ENCODE measurements around the gene PROM1.

PROM1 gene

DNA sequence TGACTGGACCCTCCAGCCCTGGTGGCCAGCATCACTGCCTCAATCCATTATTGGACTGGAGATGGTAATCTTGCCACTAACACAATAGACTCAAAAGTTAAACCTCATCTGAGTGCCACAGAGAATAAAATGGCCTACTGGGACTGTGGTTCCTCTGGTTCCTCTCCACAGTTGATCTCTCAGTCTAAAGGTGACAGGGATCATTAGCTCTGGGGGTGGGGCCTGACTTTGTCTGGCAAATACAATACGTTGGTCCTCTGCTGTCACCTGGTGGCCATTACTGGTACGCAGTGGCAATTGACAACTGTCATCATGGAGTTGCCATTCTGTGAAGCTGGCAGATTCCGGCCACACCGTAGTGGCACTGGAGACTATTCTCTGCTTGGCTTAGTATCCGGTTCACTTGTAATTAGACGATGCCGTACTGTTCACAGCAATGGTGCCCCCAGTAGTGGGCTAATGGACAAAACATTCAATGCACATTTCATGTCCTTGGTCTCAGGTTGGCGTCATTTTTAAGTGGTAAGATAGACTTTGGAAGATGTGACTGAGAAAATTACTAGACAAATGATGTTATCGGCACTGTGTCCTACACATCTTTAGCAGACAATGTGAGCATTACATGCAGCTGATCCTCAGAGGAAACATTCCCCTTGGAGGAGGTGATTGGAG, 127.5 kb downstream of the PROM1 start:
- Histone ChIP-seq H2AFZ (ENCODE audit: low read depth, low read length, severe bottlenecking) (no peak overlapping the region), H3K9ac (ENCODE audit: low read length) (no peak overlapping the region), H3K36me3 (ENCODE audit: low read length) (no peaks in the 10 kb centered on the region), H3K9me2 (replicated peaks; ENCODE audit: insufficient read depth, low read length) (no peaks in the 10 kb centered on the region), H3K4me3 (ENCODE audit: insufficient read depth, low read length, poor library complexity, severe bottlenecking) (no peak overlapping the region), H3F3A (ENCODE audit: insufficient read depth) (no peaks in the 10 kb centered on the region), H3K27ac (ENCODE audit: low read depth, low read length) (no peak overlapping the region), H3K4me2 (ENCODE audit: low read depth, low read length, poor library complexity, severe bottlenecking) (no peak overlapping the region), H3K27me3 (ENCODE audit: low read length) (no peaks in the 10 kb centered on the region), H3K9me3 (ENCODE audit: insufficient read depth, low read length) (no peaks in the 10 kb centered on the region; the same call in 1 of the 2 replicates), H3K79me2 (ENCODE audit: insufficient read depth, low read length) (no peaks in the 10 kb centered on the region), H4K20me1 (ENCODE audit: low read depth, low read length) (no peaks in the 10 kb centered on the region)
- TF ChIP-seq EZH2phosphoT487 (conservative IDR thresholded peaks at IDR 0.05; ENCODE audit: low read length): no peak
- TF ChIP-seq, protein P1, sequence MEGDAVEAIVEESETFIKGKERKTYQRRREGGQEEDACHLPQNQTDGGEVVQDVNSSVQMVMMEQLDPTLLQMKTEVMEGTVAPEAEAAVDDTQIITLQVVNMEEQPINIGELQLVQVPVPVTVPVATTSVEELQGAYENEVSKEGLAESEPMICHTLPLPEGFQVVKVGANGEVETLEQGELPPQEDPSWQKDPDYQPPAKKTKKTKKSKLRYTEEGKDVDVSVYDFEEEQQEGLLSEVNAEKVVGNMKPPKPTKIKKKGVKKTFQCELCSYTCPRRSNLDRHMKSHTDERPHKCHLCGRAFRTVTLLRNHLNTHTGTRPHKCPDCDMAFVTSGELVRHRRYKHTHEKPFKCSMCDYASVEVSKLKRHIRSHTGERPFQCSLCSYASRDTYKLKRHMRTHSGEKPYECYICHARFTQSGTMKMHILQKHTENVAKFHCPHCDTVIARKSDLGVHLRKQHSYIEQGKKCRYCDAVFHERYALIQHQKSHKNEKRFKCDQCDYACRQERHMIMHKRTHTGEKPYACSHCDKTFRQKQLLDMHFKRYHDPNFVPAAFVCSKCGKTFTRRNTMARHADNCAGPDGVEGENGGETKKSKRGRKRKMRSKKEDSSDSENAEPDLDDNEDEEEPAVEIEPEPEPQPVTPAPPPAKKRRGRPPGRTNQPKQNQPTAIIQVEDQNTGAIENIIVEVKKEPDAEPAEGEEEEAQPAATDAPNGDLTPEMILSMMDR (IDR thresholded peaks at IDR 0.05; ENCODE audit: insufficient read depth, low read length, poor library complexity, severe bottlenecking): peak; percentile 84

DNA sequence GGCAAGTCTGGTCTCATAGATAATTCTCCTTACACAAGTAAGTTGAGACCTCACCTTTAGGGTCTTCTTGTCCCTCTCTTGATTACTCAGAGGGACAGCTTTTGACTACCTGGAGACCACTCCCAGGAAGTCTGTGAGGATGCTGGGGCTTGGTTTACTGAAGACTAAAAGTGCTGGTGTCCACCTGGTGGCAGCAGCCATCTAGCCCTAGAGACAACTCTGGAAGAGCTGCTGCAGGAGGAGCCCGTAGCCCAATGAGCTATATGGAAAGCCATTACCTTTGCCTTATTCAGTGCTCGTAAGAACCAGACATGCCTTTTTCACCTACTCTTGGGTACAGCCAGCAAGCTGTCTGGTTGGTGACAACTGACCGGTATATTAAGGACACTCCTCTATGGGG, 128.2 kb downstream of the PROM1 start:
- H3K36me3 ChIP-seq (ENCODE audit: low read length): no peaks in the 10 kb centered on the region
- no peak for TF ChIP-seq EZH2phosphoT487 (conservative IDR thresholded peaks at IDR 0.05; ENCODE audit: low read length)
- TF ChIP-seq, protein P1 (IDR thresholded peaks at IDR 0.05; ENCODE audit: insufficient read depth, low read length, poor library complexity, severe bottlenecking): no peak
- H3K27me3 ChIP-seq (ENCODE audit: low read length): no peaks in the 10 kb centered on the region
- no peak overlapping the region for H3K27ac ChIP-seq (ENCODE audit: low read depth, low read length)
- no peaks in the 10 kb centered on the region for H4K20me1 ChIP-seq (ENCODE audit: low read depth, low read length)
- H3K9me3 ChIP-seq (ENCODE audit: insufficient read depth, low read length): no peaks in the 10 kb centered on the region; the same call in 1 of the 2 replicates
- H3K9ac ChIP-seq (ENCODE audit: low read length): no peak overlapping the region
- no peak overlapping the region for H2AFZ ChIP-seq (ENCODE audit: low read depth, low read length, severe bottlenecking)
- no peak overlapping the region for H3K4me3 ChIP-seq (ENCODE audit: insufficient read depth, low read length, poor library complexity, severe bottlenecking)
- H3F3A ChIP-seq (ENCODE audit: insufficient read depth): no peaks in the 10 kb centered on the region
- H3K4me2 ChIP-seq (ENCODE audit: low read depth, low read length, poor library complexity, severe bottlenecking): no peak overlapping the region
- H3K9me2 ChIP-seq (replicated peaks; ENCODE audit: insufficient read depth, low read length): no peaks in the 10 kb centered on the region
- no peaks in the 10 kb centered on the region for H3K79me2 ChIP-seq (ENCODE audit: insufficient read depth, low read length)

DNA sequence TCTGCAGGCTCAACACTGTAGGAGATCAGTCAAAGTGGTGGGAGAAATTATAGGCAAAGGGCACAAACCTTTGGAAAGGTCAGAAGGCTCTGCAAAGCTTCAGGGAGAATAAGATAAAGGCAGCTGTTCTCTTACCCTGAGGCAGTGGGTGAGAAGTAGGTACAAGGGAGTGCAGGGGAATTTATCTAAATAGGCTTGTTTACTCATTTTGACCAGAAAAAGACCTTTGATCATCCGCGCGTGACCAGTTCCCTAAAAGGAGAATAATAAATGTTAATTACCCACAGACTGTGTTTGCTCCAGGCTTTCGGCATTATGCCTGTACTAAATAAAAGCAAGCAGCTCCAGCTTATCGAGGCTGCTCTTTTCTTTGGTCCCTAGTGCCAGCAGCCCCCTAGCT, 130.2 kb downstream of the PROM1 start:
- no peaks in the 10 kb centered on the region for H4K20me1 ChIP-seq (ENCODE audit: low read depth, low read length)
- no peaks in the 10 kb centered on the region; the same call in 1 of the 2 replicates for H3K9me3 ChIP-seq (ENCODE audit: insufficient read depth, low read length)
- no peak overlapping the region for H3K4me2 ChIP-seq (ENCODE audit: low read depth, low read length, poor library complexity, severe bottlenecking)
- H3K27me3 ChIP-seq (ENCODE audit: low read length): no peaks in the 10 kb centered on the region
- TF ChIP-seq, protein P1 (IDR thresholded peaks at IDR 0.05; ENCODE audit: insufficient read depth, low read length, poor library complexity, severe bottlenecking): no peak
- TF ChIP-seq EZH2phosphoT487 (conservative IDR thresholded peaks at IDR 0.05; ENCODE audit: low read length): no peak
- H3K9ac ChIP-seq (ENCODE audit: low read length): no peak overlapping the region
- no peaks in the 10 kb centered on the region for H3F3A ChIP-seq (ENCODE audit: insufficient read depth)
- no peaks in the 10 kb centered on the region for H3K79me2 ChIP-seq (ENCODE audit: insufficient read depth, low read length)
- H3K27ac ChIP-seq (ENCODE audit: low read depth, low read length): no peak overlapping the region
- no peaks in the 10 kb centered on the region for H3K9me2 ChIP-seq (replicated peaks; ENCODE audit: insufficient read depth, low read length)
- no peak overlapping the region for H3K4me3 ChIP-seq (ENCODE audit: insufficient read depth, low read length, poor library complexity, severe bottlenecking)
- H3K36me3 ChIP-seq (ENCODE audit: low read length): no peaks in the 10 kb centered on the region
- no peak overlapping the region for H2AFZ ChIP-seq (ENCODE audit: low read depth, low read length, severe bottlenecking)
